Eye (tissue), 1 donor: Measurements from ENCODE around the gene ARHGEF10L.
A peak's percentile ranks its signal among the peaks of the same experiment; 100 is the strongest.

Source experiments
- DNase-seq: peaks from one replicate; pipeline ENCODE4 v3.0.0-alpha.2; 2015

ARHGEF10L gene

DNA sequence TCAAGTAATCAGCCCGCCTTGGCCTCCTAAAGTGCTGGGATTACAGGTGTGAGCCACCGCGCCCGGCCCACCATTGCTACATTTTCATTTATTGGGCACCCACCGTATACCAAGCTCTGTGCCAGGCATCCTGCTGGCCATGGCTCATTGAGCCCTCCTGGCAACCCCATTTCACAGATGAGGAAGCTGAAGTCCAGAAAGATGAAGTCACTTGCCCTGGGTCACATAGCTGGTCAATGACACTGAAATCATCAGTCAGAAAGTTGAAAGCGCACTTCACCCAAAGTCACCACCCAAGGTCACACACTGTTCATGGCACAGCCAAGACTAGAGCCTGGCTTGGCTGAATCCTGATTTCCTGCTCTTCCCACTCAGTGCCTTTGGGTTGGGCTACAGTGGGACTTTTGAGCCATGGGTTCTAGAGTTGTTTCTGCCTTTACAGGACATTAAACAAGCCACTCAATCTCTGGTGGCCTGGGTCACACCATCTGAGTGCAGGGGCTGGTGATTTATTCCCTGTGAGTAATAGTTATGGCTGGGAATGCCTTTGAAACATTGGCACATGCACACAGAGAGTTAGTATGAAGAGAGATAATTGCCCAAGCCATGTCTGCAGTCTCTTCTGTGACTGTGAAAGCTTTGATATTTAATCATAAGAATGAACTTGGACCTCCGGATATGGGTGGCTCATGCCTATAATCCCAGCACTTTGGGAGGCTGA, 16.0 kb upstream of the ARHGEF10L start:
- no peak for DNase-seq

DNA sequence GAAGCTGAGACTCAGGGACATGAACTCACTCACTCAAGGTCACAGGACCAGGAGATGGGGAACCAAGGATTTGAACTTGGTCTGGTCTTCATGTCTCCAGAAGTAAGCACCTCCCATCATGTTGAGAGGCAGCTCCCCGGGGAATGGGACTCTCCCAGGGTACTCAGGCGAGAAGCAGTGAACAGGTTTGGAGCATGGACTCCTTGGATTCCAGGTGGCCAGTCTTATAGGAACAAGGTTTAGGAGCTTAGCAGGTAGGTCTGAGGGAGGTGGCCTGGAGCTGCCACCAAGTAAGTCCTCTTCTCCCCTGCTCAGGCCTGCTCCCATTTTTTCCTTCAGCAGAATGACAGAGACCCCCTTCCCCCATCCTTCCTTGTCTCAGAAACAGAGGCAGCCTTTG, 14.9 kb upstream of the ARHGEF10L start:
- DNase-seq, result no peak

DNA sequence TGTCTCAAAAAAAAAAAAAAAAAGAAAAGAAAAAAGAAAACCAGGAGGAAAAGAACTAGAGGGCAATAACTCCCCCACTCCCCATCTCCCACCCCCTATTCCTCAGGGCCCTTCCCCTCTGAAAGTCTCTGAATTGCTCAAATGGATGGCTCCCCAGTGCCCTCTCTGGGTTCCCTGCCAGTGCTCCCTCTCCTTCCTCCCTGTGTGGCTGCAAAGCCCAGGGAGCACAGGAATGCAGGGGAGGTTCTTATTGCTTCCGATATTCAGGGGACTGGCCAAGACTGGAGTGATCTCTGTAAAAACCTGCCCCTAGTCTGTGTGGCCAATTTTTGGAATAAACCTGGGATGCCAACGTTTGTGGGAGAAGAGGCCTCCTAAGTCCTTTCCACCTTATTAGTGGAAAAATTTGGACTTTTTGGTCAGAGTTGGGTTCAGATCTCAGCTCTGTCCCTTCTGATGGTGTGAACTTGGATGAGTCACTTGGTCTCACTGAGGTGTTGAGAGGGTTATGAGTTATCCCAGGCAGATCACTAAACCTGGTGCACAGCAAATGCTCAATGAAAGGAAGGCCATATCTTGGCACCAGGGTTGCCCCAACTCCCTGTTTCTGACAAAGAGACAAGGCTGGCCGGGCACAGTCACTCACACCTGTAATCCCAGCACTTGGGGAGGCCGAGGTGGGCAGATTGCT, 13.4 kb upstream of the ARHGEF10L start:
- no peak for DNase-seq

DNA sequence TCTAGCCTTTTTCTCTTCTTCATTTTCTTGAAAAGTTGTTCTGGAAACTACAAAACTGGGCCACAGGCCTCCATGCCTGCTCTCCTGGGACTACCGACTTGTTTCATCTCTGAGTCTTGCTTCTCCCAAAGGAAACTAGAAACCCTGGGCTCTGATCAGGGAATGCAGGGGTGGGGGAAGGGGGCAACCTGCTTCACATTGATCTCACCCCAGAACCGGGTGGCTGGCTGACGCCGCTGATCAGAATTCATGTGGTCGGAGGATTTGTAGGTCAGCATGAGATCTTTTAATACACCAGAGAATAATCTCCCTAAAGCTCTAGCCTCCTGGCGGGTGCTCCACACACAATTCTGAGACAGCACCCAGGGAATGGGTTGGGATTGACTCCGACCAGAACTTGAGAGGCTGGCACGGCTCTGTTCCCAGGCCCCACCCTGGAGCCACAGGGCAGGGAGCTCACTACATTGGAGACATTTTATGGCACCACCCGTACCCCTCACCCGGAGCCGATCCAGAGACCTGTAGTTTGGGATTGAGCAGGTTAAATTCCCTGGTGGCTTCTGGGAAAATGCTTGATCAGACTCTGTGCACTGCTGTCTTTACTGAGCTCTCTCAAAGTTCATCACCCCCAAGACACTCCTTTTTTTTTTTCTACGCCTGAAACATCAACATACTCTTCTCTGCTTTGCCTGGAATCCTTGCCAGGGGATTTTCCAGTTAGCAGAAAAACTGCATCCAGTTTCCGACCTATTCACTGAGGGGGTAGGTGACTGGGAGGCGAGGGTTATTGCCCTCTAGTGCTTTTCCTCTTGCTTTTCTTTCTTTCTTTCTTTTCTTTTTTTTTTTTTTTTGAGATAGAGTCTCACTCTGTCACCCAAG, 12.2 kb upstream of the ARHGEF10L start:
- DNase-seq, result no peak

DNA sequence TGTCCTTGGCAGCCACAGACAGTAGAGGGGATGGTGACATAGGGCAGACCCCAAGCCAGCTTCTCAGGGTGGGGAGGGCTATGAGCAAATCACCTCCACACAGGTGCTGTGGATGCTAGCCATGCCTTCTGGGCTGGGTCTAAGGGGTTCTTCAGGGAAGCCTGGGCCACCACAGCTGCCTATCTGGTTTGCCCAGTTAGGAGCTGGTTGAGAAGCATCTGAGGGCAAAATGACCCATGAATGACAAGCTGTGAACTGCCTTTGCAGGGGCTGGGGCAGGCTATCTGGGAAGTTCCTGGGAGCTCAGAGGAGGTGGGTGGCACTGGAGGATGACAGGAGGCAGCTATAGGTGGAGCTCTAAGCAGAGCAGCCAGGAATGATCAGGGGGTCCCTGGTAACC, 10.1 kb upstream of the ARHGEF10L start:
- no peak for DNase-seq

DNA sequence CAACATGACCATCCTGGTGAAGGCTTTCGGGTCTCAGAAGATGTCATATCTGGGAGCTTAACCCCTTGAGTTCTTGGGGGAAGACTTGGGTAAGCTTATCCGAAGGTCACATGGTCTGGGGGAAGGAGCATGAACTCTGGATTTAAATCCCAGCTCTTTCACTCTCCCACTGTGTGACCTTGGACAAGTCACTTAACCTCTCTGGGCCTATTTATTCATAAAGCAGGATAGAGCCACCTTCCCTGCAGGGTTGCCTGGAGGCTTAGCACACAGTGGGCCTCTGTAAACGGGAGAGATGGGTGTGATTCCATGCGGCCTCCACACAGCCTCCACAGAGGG, 8.2 kb upstream of the ARHGEF10L start:
- no peak for DNase-seq

DNA sequence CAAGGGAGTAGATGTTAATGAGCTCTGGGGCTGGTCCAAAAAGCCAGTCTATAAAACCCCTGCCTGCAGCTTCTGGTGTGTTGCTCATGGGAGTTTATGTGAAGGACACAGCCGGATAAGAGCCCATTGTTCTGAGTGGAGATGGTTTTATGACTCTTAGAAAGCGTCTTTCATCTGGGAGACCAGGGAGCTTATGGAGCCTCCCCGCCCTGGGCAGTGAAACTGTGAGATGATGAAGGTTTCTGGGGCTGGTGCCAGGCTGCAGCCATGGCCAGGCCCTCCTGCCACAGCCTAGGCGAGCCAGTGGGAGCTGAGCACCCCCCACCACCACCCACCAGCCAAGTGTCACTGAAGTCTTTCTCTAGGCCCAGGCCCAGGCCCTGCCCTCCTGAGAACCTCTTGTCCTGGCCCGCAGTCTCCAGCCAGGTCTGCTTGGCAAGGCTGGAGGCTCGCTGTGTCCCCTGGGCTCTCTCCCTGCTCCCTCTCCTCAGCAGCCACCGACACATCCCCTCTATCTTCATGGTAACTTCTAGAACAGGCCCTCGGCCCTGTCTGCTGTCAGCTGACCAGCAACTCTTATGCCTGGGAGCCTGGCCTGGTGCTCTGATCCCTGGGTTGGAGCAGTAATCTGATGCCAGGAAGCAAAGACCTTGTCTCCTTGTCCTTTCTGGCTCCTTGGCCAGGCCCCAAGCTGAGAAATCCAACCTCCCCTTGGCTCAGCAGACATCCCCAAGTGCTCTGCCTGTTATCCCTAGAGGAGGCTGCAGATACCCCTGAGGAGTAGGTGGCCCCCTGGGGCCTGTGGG, 7.6 kb upstream of the ARHGEF10L start:
- no peak for DNase-seq

DNA sequence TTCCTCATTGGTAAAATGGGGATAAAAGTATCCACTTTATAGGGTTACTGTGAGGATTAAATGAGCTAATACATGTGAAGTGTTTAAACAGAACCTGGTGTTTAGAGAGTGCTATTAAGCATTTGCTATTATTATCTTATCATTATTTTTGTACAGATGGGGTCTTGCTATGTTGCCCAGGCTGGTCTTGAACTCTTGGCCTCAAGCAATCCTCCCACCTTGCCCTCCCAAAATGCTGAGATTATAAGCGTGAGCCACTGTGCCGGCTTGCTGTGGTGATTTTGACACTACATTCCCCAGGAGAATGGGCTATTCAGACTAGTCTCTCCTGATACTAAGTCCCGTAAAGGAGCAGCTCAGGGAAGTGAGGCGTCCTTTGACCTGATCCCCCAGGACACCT, 6.3 kb upstream of the ARHGEF10L start:
- DNase-seq, result no peak

DNA sequence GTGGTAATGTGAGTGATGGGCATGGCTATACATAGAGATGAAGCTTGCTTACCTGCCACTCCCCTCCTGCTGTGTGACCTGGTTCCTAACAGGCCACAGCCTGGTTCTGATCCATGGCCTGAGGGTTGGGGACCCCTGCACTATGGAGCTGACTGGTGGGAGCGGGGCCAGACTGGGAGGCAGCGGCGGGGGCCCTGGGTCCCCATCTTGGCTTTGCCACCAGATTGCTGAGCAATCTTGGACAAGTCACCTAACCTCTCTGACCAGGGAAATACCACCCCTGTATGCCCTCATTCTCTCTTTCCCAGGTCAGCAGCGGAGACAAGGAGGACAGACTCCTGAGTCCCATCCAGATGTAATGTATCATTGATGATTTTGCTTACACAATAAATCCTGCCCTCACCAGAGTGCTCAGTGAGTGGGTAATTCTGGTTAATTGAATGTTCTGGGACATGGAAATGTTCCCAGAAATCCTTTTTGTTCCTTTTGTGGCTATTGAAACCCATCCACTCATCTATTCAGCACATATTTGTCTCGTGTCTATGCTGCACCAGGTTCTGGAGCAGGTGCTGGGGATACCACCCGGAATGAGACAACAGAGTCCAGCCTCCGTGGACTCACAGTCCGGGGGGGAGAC, 4.1 kb upstream of the ARHGEF10L start:
- no peak for DNase-seq

DNA sequence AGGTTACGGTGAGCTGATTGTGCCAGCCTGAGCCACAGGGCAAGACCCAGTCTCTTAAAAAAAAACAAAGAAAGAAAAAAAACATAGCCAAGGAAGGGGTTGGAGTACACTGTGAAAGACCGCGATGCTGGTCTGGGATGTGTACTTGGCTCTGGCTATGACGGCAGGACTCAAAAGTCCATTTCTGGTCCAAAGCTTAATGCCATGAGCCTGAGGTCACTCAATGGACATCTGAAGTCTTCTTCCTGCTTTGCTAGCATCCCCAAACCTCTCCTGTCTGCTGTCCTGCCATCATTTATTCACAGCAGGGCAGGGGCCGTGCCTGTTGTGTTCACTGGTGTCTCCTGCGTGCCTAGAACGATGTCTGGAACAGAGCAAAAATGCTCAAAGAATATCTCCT, 1.5 kb upstream of the ARHGEF10L start:
- DNase-seq, result no peak

DNA sequence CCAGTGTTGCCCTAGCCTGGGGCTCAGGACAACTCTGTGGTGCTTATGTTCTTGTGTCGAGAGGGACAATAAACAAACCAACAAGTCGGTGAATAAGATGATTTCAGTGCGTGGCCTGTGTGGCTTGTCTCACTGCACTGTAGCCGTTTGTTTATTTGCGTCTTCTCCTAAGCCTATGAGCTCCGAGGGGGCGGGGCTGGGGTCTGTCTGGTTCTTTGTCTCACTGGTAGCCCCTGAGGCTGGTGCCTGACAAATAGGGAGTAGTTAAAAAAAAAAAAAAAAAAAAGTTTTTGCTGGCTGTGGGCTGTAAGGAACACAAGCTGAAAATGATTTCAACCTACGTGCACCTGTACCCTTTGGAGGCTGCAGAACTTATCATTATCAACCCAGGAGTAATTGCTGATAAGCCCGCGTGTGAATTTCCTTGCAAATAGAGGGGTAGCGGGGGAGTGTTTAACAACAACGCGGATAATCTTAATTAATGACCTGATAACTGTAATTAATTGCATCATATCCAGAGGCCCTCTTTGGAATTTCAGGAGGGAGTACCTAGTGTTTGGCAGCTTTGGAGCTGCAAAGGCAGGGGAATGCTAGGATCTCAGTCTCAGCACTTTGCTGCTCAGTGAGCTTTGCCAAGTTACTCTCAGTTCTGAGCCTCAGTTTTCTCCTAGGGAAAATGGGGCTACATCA, 925 bp upstream of the ARHGEF10L start:
- DNase-seq, result peak; percentile 94

DNA sequence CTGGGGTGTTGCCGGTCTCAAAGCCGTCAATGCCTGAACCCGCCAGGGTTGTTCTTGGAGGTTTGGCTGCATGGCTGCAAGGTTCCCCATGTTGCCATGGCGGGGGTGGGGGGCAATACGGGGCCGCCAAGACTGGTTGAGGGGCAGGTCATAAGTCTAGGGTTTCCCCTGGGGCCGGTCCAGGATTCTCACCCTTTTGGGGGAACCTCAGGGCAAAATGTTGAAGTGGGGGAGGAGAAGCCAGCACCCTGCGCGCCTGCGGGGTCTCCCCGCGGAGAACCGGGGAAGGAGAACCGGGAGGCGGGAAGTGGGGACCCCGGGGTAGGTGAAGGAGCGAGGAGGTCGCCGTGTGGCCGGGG, 401 bp upstream of the ARHGEF10L start:
- no peak for DNase-seq

DNA sequence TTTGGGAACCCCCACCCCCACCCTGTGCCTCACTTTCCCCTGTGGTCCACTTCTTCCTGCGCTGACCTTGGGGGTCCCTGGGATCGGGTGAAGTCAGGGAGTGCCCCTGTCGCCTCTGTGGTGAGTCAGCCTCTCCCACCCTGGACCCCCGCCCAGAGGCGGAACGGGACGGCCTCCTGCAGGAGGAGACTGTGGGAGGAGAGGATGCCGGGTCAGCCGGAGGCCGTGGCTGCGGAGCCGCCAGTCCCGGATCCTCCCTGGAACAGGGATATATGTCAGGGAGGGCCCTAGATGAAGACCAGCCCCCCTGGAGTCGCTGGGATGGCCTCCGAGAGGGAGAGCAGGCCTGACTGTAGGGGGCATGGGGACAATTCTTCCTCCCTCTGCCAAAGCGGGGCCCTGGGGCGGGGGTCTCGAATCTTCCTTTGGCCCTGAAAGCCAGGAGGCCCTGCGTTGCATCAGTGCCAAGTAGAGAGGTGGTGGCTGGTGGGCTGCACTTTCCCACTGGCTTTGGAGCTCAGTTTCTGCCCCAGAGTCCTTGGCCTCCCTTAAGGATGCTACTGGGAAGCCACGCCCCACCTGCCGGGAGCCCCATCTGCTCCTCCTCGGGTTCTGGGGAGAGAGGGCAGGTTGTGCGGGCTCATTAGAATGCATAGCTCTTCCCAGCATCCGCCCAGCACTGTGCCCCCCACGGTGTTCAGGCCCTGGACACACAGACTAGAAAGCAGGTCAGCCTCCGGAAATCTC, 930 bp downstream of the ARHGEF10L start:
- DNase-seq, result peak; percentile 87

DNA sequence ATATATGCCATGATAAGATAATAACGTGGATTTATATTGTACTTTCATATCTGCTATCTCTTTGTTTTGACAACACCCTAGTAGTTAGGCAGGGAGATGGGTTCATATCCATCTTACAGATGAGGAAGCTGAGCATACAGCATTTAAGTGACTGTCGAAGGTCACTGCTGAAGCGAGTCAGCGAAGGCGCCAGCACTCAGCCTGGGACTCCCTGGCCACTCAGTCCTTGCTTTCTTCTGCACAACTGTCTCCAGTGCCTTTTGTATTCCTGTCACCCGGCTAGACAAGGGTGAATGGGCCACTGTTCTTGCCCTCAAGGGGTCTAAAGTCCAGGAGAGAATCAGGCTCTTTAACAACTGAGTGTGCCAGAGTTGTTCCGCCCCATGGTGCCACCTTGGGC, 3.1 kb downstream of the ARHGEF10L start:
- no peak for DNase-seq

DNA sequence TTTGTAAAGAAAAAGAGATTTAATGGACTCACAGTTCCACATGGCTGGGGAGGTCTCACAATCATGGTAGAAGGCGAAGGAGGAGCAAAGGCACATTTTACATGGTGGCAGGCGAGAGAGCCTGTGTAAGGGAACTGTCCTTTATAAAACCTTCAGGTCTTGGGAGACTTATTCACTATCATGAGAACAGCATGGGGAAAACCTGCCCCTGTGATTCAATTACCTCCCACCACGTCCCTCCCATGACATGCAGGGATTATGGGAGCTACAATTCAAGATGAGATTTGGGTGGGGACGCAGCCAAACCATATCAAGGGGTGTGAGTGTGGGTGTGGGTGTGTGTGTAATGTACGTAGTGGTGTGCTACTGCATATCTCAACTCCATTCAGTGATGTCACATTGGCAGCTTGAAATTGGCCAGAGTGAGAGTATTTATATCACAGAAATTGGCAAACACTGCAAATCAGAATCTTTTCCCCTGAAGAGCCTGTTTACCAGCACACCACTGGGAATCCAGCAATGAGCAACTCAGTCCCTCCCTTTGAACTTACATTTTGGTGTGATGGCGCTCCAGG, 5.4 kb downstream of the ARHGEF10L start:
- no peak for DNase-seq

DNA sequence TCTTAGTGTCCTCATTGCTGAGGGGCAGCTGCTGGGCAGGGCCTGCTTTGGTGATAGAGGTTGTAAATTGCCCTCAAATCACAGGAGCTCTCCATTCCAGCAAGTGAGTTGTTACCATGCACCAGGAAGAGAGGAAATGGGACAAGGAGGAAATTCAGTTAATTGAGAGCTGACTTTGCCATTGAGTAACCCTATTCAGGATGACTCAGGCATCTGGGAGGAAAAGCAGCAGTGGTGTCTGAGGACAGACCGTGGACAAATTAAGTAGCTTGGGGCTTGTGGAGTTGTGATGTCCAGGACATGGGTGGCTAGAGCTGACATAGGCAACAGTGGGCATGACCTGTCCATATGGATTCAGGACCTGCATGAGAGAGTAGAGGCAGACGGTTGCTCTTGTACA, 5.9 kb downstream of the ARHGEF10L start:
- DNase-seq, result no peak

DNA sequence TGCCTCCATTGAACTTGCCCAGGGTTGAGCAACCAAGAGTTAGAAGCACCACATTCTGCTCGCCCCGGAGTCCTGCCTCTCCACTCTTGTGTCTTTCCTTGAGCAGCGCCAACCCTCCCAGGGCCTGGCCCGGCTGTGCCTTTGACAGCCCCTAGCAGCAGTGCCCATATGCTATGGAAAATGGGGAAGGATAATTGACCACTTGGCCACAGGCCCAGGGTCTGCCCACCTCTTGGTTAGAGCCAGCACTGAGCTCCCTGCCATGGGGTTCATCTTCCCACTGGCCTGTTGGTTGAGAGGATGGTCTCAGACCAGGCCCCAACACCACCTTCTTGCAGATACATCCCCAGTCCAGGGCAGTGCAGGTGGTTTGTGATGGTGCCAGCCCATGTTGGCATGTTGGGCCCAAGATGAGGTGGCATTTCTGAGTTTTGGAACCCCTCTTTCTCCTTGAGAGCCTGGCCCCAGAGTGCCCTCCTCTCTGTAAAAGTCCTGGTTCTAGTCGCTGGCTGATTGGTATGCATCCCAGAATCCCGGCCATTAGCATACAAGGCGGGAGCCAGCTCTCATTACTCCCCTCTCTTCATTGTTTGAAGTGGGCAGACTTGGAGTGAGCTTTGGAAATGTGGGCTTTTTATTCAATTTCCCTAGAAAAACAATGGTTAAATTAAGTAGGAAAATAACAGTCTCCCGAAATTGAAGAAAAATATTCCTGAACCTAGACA, 7.6 kb downstream of the ARHGEF10L start:
- no peak for DNase-seq

DNA sequence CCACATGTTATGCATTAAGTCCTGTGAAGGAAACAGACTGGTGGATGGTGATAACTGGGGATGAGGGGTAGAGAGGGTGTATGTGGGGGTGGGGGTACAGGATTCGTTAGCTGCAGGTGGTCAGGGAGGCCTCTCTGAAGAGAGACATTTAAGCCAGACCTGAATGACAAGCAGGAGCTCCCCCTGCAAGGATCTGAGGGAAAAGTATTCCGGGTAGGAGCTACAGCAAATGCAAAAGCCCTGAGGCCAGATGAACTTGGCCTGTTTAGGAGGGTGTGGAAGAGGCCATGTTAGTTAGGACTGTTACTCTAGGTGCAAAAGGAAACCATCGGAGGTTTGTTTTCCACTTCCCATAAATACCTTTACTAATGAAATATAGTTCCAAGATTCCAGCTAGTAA, 9.9 kb downstream of the ARHGEF10L start:
- DNase-seq, result no peak

DNA sequence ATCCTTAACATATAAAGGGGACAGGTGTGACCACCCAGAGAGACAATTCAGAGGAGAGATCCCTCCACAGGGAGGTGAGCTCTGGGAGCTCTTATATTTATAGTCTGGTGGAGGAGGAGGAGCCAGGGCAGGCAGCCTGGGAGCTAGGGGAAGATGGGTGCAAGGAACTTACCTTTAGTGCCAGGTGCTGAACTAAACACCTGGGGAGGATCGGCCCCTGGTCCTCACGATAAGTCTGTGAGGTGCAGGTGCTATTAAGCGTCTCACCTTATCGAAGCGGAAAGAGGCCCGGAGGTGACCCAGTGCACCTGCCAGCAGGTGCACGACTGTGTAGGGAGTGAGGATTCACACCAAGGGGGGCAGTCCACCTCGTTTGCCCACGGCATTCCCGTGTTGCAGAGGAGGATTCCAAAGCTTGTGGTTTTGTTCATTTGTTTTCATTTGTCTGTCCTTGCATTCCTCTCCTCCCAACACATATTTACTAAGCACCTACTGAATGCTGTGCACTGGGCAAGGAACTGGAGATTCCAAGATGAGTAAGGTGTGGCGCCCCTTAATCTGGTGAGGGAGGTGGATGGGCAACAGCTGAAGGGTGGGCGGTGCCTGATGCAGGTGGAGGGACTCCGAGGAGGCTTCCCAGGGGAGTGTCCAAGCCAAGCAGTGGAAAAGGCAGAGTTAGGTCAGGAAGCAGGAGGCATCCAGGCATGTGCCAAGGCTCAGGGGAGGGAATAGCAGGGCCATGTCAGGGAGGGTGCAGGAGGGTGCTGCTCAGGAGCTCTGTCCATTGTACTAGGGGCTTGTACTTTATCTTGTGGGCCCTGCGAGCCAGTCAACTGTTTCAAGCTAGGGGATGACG, 11.5 kb downstream of the ARHGEF10L start:
- no peak for DNase-seq
